Suppressor macrophage treated with lipopolysaccharide for 1 hour (primary cell): ENCODE results near the gene SGMS2.
A peak's percentile ranks its signal among the peaks of the same experiment; 100 is the strongest.

ENCODE experiments used
- DNase-seq, 3 donors: peaks; one replicate each; pipeline ENCODE4 v3.0.0-alpha.2; 2020 to 2022

Gene SGMS2

DNA sequence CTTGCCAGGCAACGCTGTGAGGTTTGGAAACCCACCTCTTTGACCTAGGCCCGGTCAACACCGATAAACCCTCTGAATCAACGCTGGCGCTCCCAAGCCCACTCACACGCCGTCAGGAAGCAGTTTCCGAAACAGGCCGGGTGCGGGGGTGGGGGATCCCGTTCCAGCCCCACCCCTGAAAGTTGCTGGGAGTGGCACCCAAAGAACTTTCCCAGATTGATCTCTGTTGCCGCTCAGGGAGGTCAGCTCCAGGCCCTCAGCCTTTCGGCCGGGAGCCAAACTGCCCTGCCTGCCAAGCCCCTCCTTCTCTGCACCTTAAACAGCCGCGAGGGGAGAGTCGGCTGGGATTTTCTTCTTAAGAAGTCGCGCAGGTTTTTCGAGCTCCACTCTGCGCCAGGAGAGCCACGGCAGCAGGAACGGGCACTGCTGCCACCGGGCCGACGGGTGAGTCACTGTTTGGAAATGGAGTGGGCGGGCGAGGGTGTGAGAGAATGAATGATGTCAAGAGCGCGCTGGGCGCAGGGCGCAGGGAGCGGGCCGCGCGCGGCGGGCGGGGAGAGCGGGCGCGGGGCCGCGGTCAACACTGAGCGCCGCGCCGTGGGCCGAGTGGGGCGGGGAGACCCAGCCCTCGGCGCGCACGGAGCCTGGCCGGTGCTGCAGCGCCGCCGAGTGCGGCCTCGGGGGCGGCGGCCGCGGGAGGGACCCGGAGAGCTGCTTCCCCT, at the start of gene SGMS2:
TSS of gene SGMS2 (plus strand) at position 583 of the 722 bp plus-strand sequence. CDS start 70,622 bp downstream, outside the sequence.
- DNase-seq, result peak; percentile 98 to 99 (median 98)

DNA sequence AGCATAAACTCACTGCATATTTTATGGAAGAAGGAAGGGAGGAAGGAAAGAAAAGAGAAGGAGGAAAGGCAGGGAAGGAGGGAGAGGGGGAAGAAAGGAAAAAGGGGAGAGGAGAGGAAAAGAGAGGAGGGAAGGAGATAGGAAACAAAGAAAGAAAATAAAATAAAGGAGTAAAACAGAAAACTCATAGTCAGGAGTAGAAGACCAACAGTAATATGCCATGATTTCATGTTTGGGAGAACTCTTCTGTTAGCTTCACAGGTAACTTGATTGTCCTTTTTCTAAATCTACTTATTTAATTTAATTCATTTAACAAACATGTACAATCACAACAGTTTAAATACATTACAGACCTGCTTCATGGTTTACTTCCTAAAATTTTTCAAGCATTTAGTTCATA, 46.8 kb upstream of the SGMS2 start:
- DNase-seq, result no peak

DNA sequence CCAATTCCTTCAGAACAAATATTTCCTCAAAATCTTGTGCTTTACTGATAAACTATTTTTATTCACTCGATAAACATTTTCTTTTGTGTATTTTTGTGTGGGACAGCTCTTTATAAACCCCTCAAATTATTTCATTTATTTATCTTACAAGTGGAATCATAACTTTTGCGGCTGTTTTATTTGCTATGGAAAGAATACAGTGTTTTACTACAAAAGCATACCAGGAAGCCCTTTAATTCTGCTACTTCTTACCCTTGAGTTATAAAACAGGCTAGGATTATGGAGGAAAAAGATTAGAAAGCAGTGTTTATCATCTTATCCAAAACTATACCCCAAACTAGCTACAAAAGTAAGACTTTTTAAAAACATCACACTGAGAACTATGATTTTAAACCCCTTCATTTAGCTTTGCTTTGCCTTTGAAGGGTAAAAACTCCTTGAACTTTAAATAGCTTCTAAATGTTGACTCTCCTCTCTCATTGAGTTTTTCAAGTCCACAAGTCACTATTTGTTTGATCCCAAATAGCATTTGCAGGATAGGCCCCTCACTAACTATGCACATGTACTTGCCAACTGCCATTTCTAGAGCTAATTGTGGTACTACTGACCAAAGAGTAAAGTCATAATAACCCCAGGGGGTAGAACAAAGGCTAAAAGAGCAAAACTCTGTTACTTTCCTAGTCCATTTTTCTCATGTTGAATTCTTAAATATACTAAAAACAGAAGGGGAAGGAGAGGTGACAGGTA, 45.8 kb upstream of the SGMS2 start:
- DNase-seq, result no peak

DNA sequence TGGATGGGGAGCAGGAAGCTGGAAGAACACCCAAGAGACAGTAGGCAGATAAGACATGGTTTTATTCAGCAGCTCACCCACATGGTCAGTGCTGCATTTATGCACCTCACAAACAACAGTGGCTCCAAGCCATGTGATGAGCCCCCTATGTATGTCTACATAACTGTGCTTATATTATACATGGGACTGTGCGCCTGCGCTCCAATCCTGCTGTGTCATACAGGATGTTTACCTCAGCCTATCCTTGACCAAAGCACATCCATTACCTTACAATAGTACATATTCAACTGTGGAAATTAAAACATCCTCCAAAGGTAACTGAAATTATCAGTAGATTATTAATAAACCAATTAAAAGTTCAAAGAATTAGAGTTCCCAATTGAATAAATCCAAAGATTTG, 44.1 kb upstream of the SGMS2 start:
- no peak for DNase-seq

DNA sequence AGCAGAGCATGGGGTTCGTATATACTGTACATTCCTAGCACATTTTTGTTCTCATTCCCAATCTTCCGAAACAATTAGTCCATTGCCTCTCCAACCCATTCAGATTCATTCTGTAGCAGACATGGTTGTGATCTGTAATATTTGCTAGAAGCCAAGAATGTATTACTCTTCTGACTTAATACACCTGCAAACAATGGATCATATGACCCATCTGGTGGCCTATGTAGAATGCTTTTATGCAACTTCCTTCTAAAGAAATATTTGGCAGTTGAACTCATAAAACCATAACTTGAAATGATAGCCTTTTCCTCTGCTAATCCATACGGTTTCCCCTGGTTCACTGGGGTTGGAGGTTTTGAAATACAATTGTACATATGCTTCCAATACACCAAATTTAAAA, 32.8 kb upstream of the SGMS2 start:
- no peak for DNase-seq

DNA sequence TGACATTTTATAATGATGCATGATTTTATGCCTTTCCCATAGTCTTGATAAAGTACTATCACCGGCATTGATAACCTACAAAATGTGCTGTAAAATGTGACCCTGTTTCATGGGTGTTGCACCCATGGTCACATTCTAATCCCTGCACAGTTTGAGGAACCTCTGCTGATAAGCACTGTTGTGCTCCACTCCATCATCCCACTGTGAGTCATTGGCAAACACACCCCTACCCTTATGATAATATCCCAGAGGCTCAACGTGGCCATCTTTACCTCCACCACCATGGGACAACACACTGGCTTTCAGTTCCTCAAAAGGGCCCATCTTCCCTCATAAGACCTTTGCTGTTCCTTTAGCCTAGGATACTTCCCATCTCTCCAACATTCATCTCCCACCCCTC, 32.0 kb upstream of the SGMS2 start:
- peak; percentile 12 to 43 (median 33) for DNase-seq

DNA sequence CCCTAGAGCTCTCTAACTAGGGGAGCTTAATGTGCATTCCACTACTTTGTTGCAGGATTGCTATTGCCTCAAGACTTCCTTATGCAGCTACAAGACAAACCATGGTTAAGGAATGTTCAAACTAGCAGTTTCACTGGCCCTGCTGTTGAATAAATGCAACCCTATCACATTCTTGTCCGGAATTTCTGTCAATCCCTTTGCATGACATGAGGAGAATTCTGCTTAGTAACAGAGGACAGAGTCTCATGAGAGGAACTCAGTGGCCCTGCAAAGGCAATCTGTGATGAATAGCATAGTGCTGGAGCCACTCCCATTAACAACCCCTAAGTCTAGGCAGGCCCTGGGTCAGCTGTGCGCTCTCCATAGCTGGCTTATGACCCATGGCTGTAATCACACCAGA, 30.7 kb upstream of the SGMS2 start:
- no peak for DNase-seq

DNA sequence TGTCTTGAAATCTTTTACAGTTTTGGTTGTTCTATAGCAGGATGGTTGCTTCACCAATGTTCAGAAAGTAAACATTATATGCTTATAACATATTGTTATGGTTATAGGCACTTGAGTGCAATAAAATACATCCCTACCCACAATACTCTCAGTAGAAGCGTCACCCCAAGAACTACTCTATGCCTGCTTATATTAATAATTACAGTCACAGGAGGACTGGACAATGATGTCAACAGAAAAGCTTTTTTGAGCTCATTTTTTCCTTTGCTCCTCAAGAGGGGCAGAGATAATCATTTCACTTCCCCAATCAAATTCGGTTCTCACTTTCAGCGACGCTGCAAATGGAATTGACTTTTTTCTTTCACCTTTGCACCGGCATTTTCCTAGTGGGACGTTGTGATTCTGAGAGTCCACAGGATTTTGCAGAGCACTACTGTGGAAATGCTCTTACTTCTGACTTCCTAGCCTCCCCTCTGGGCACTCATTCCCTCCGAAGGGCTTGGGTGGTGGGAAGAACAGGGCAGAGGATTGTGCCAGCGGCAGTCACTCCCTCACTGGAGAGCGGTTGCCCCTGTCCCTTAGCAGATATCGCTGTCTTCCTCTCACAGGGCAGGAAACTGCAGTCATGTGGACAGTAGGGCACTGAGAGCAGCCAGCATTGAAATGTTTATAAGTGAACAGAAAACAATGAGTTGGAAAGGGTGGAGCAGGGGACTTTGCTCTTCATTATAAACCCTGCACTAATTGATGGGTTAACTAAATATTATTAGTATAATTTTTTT, 24.9 kb upstream of the SGMS2 start:
- peak in 2 of 3 donors; percentile 27 to 51 for DNase-seq

DNA sequence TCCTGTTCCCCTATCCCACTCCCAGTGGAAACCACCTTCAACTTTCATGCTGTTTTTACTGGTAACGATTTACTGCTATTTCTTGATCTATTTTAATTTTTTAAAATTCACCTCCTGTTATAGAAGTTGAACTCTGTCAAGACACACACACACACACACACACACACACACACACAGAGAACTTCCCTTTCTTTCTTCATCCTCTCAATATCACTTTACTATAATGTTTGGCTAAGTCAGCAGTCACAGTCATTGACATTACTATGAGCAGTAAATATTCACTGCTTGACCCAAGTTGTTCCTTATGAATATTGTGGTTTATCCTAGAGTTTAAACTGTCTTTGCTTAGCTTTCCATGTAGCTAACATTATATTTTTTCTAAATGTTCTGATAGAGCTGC, 24.0 kb upstream of the SGMS2 start:
- DNase-seq, result peak; percentile 54 to 76 (median 68)

DNA sequence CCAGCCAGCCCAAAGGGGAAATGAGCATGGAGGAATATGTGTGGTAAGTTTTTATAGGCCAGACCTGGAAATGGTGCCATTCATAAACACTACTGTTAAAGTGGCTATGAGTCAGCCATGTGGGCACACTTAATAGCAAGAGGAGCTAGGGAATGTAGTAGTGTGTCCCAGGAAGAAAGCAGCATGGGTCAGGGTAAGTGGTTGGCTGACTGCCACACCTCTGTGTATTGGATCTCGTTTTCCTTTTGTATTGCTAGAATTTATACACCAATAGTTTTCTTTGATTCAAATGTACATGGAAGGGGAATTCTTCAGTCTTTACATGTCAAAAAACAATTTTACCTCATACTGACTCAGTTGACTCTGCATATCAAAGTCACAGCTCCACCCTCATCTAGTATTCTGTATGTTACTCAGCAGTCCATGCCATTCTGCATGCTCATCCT, 22.9 kb upstream of the SGMS2 start:
- DNase-seq, result no peak

DNA sequence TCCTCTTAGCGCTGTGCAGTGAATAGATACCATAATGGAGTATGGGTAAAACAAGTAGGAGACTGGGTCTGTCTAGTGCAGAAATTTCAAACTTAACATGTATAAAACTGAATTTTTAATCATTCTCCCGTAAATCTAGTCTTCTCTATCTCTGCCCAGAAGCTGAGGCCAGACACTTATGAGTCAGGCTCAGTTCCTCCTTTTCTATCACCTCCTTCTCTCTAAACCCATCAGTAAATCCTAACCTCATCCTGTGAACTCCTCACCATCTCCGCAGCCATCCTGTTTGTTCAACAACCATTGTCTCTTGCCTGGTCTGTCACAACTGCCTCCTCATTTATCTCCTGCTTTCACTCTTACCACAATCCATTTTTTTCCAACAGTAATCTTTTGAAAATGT, 19.8 kb upstream of the SGMS2 start:
- DNase-seq, result peak; percentile 23 to 51 (median 36)

DNA sequence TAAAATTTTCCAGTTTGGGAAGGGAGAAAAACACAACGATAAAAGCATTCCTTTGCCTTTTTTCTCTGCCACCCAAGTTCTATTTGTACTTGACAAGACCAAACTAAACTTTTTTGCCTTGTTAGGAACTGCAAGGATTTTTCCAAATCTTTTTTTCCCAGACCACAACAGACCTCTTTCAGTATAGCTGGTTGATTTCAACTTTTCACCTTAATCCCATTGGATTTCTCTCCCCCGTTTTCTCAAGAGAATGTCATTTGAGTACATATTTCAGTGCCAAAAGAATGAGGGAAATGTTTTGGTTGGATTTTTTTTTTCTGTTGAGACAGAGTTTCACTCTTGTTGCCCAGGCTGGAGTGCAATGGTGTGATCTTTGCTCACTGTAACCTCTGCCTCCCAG, 18.5 kb upstream of the SGMS2 start:
- no peak for DNase-seq

DNA sequence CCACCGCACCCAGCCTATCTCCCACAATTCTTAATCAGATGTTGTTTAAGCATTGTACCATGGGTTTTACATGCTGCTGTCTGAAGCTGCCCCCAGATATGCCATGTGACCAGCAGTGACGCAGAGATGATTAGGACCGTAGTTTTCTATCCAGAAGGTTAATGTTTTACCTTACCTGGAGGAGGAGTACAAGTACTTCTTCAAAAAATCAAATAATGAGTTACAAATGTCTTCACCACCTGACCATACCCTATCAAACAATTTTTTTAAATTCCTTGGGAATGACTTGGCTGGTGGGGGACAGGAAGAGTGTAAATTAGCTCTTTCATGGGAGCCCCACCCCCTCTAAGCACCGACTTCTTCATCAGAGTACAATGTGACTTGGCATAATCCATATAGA, 16.2 kb upstream of the SGMS2 start:
- no peak for DNase-seq

DNA sequence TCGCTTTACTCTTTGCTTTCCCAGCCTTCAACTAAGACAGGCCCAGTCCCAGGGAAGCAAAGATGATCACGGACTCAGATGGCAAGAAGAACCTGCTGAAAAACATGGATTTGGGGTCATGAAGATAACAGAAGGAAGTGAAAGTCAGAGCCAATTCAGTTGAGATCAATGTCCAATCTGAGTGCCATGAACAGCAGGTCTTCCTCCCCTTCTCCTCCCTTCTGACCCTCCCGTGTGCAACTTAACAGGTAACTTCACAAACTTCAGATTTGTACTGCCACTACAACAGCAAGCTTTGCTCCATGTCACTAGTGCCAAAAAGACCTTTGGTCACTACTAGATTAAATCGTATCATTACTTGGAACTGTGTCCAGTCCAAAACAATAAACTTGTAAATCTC, 15.5 kb upstream of the SGMS2 start:
- no peak for DNase-seq

DNA sequence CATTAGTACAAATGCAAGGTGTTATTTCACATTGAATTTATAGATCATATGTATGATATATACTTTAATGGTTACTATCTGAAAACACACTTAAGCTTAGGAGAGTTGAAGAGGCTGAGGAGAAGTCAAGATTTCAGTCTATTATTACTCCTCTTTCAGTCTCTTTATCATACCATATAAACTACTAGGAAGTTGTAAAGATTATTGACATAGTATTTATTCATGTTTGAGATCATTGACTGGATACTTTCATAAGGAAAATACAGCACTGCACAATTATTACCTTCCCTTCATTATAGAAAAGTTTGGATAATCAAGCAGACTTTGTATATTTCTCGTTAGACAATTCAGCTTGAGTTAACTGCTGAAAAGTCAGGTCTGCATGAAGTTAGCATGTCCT, 10.0 kb upstream of the SGMS2 start:
- no peak for DNase-seq

DNA sequence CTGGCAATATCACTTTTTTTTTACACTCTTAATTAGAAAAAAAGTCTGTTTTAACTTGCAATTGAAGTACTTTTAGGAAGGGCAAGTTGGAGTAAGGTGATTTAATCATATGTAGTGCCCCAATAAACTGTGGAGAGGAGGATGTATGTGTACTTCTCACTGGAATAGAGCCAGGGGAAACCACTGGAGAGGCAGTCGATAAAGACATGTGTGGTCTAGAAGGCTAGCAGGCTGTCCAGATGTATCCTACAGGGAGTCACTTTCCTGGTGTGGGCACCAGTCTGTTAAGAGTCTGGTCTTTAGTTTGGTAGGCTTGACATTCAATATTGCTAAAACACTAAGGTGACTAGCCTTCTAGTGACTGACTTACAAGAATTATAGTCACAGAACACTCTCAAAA, 9.6 kb upstream of the SGMS2 start:
- DNase-seq, result no peak

DNA sequence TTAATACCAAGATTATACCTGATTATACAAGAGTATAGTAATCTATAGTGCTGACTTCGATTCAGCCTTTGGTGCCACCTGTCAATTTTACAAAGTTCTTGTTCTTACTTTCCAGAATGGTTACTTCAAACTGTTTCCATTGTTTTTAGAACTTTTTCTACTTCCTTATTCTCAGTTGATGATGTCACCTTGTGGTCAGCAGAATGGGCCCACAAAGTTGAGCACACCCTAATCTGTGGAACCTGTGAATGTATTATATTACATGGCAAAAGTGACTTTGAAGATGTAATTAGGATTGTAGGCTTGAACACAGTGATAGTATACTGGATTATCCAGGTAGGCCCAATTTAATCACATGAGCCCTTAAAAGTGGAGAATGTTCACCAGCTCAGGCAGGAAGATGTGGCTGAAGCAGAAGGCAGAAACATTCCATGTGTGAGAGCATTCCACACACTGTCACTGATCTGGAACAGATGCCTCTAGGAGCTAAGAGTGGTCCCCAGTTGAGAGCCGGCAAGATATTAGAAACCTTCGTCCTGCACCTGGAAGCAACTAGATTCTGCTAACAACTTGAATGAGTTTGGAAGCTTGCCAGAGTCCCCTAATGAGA, 6.3 kb upstream of the SGMS2 start:
- peak; percentile 57 to 78 (median 77) for DNase-seq

DNA sequence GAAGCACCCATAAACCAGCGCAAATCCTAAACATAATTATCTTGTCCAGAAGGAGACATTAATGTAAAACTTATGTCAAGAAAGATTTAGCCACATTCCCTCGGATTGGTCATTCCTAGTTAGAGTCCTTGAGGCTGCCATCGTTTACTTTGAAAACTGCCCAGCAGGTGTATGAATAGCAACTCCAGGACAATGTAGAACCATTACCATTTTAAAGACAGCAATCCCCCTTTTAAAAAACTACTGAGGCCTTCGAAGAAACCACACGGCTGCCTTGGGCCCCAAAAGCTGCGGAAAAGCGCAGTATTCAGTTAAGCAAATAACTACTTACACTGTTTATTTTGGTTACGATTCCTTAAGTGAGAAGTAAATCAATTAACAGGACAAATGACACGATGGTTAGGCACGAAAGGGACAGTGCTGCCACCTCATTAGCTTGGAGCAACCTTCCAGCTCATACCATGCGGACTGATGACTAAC, 822 bp upstream of the SGMS2 start:
- no peak for DNase-seq

DNA sequence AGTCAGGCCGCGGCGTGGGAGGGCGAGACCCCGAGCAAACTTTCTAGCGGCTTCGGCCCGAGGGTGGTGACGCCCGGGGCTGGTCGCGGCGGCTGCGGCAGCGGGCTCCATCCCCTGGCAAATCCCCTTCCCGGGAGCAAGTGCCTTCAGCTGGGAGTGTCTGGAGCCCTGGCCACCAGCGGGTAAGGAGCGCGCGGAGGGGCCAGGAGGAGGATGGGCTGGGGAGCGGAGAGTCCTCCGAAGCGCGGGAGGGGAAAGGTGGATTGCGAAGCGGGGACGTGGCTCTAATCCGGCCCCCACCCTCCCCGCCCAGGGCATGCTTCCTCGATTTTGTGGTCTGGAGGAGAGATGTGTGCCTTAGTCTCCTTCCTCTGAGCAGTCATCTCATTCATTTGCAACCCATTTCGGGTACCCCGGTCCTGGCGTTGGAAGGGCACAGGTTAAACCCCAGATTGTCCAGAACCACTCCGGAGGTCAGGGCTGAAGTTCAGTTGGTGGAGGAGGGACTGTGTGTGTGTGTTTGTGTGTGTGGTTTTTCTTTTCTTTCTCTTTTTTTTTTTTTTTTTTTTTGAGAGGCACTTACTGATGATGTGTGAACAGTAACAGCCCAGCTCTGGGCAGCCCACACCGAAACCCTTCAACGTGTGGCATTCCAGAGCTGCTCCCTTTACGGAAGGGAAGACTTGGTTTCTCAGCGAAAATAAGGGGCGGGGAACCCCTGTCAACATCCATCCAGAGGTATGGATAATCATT, 516 bp downstream of the SGMS2 start:
- peak; percentile 62 to 75 (median 65) for DNase-seq

DNA sequence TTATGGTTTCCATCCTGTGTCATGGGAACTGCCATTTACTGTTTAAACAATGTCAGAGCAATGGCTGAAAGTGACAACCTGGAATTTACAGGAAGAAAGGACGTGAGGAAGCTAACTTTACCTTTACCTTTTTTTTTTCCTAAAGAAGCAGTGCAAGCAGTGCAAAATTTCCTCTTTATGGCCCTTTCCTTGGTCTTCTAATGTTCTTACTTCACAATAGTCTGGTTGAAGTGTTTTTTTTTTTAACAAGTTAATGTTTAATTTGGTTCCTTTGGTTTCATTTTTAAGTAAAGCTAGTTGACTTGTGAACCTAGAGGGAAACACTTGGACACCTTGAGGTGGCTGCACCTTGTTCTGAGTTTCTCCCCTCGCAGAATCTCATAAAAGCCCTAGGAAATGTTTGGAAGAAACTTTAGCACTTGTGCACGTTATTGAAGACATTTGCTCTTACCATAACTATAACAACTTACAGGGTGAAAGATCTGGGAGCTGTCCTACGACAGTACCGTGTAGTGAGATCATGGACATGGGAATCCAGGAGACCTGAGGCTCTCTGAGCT, 1.8 kb downstream of the SGMS2 start:
- DNase-seq, result no peak

DNA sequence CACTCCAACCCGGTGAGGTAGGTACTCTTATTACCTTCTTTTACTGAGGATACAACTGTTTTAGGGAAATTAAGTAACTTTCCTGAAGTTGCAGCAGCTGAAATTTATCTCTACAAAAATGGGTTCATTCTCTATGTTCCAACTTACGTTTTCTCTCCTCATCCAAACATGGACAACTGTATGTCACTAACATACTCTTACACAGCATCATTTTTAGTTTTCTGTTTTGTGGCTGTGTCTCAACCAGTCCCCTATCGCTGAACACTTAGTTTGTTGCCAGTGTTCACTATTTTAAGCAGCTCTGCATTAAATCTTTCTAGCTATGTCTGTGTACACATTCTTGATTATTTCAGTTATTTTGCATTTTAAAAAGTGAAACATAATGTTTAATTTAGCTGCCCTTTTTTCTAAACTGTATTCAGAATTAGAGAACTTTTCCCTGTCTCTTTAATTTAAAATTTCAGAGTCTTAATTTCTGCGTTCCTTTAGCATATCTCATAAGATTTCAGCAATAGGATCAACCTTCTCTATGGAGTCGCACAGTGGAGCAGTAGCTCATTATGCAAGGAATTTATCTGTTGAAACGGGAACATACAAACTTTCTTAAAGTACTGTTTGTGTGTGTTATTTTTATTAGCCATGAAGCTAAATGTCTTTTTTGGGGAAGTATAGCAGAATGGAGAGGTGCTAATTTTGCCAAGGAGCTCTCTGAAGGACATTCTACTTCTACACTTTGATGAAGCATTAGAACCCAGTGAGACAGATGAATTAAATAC, 3.8 kb downstream of the SGMS2 start:
- DNase-seq, result peak in 1 of 3 donors; percentile 36
